ENCODE measurements around the gene PPP2R2B. TPM values are rescaled to one million over a fixed set of nuclear protein-coding genes. Genes with fewer than 3 reads are reported as not detected.

Gene PPP2R2B
- total RNA-seq, 1 experiment from 2014 or later: not detected

- no peaks in the 10 kb centered on the region for H3K4me1 ChIP-seq (ENCODE audit: control insufficient read depth in 1 of 2, insufficient read depth in 2 of 2, low read length in 2 of 2)
- ChIA-PET POLR2A (no interaction called here), CTCF (no interaction called here), RAD21 (ENCODE audit: low non-redundant PET in 1 of 2, low total read pairs in 2 of 2, uncharacterized antibody in 2 of 2, unreplicated experiment in 2 of 2) (interaction anchor here in 1 of 2 experiments (0.7 kb wide), 1 partner anchor 48 kb away, joined by 6 read pairs; no protein-coding TSS in a partner anchor)
- H3K4me2 ChIP-seq (ENCODE audit: low read length): no peak overlapping the region
- no peaks in the 10 kb centered on the region for H3K9me3 ChIP-seq (ENCODE audit: control insufficient read depth in 1 of 2, insufficient read depth in 1 of 2, low read depth in 1 of 2, low read length in 2 of 2)
- no peak overlapping the region for H3K9ac ChIP-seq (ENCODE audit: low read length)
- H3K27me3 ChIP-seq (ENCODE audit: insufficient read depth, low read length): no peaks in the 10 kb centered on the region
- H2AFZ ChIP-seq (ENCODE audit: low read depth, low read length, poor library complexity, severe bottlenecking): no peak overlapping the region
- ATAC-seq (no peak), DNase-seq (ENCODE audit: low read depth, low spot score) (no peak)
- TF ChIP-seq ATF3 (IDR thresholded peaks at IDR 0.05): no peak
- no peak for TF ChIP-seq YY1 (IDR thresholded peaks at IDR 0.05; ENCODE audit: extremely low read depth, insufficient replicate concordance, low read depth, low read length)
- no peak for TF ChIP-seq POLR2AphosphoS5 (IDR thresholded peaks at IDR 0.05; ENCODE audit: low read depth, low read length)
- no peaks in the 10 kb centered on the region for H4K20me1 ChIP-seq (ENCODE audit: insufficient read depth)
- H3K4me3 ChIP-seq (replicated peaks in 1 of 2; ENCODE audit: low read depth in 1 of 2, low read length in 2 of 2): no peak overlapping the region
- H3K79me2 ChIP-seq (ENCODE audit: insufficient read depth, low read length): no peaks in the 10 kb centered on the region
- no peaks in the 10 kb centered on the region for H3K9me2 ChIP-seq (ENCODE audit: insufficient read depth)
- no TSS peak for BruUV-seq (replicated peaks)
- intact Hi-C loops (cut with micrococcal nuclease): no loop called here
- H3K36me3 ChIP-seq (ENCODE audit: control insufficient read depth in 1 of 2, insufficient read depth in 2 of 2, low read length in 2 of 2): no peaks in the 10 kb centered on the region
- no peak overlapping the region for H3K27ac ChIP-seq (ENCODE audit: low read depth, low read length)
Measured at GRCh38 chr5:146699138-146699537, 179.4 kb downstream of the PPP2R2B start.

GRCh38 chr5:146698651-146699050 is 179.9 kb downstream of the PPP2R2B start:
- Histone ChIP-seq H2AFZ (ENCODE audit: low read depth, low read length, poor library complexity, severe bottlenecking) (no peak overlapping the region), H3K79me2 (ENCODE audit: insufficient read depth, low read length) (no peaks in the 10 kb centered on the region), H3K9me3 (ENCODE audit: control insufficient read depth in 1 of 2, insufficient read depth in 1 of 2, low read depth in 1 of 2, low read length in 2 of 2) (no peaks in the 10 kb centered on the region), H3K4me3 (replicated peaks in 1 of 2; ENCODE audit: low read depth in 1 of 2, low read length in 2 of 2) (no peak overlapping the region), H3K9ac (ENCODE audit: low read length) (no peak overlapping the region), H4K20me1 (ENCODE audit: insufficient read depth) (no peaks in the 10 kb centered on the region), H3K27ac (ENCODE audit: low read depth, low read length) (no peak overlapping the region), H3K36me3 (ENCODE audit: control insufficient read depth in 1 of 2, insufficient read depth in 2 of 2, low read length in 2 of 2) (no peaks in the 10 kb centered on the region), H3K4me1 (ENCODE audit: control insufficient read depth in 1 of 2, insufficient read depth in 2 of 2, low read length in 2 of 2) (no peaks in the 10 kb centered on the region), H3K27me3 (ENCODE audit: insufficient read depth, low read length) (peaks cover 5% of the 10 kb centered on the region; the same call in 1 of the 2 replicates), H3K4me2 (ENCODE audit: low read length) (no peak overlapping the region), H3K9me2 (ENCODE audit: insufficient read depth) (no peaks in the 10 kb centered on the region)
- CTCF ChIA-PET: no interaction called here
- intact Hi-C loops (cut with micrococcal nuclease): no loop called here
- no peak for DNase-seq (ENCODE audit: low read depth, low spot score)
- ATAC-seq: no peak
- POLR2A ChIA-PET: no interaction called here
- RAD21 ChIA-PET (ENCODE audit: low non-redundant PET in 1 of 2, low total read pairs in 2 of 2, uncharacterized antibody in 2 of 2, unreplicated experiment in 2 of 2): no interaction called here
- no TSS peak for BruUV-seq (replicated peaks)
- no peak for TF ChIP-seq SIN3A (IDR thresholded peaks at IDR 0.05; ENCODE audit: low read depth)
- TF ChIP-seq CBX3 (IDR thresholded peaks at IDR 0.05; ENCODE audit: low read depth): no peak
- TF ChIP-seq MAX (IDR thresholded peaks at IDR 0.05): no peak
- TF ChIP-seq POLR2AphosphoS5 (IDR thresholded peaks at IDR 0.05; ENCODE audit: low read depth, low read length): no peak
- no peak for TF ChIP-seq JUND (IDR thresholded peaks at IDR 0.05)
- TF ChIP-seq REST (IDR thresholded peaks at IDR 0.05; ENCODE audit: low read depth): no peak
- TF ChIP-seq SRF (IDR thresholded peaks at IDR 0.05; ENCODE audit: low read depth): no peak
- TF ChIP-seq FOSL1 (IDR thresholded peaks at IDR 0.05; ENCODE audit: low read depth): no peak
- TF ChIP-seq ZBTB33 (IDR thresholded peaks at IDR 0.05; ENCODE audit: extremely low read depth, insufficient replicate concordance, low read length): no peak
- TF ChIP-seq CEBPB (IDR thresholded peaks at IDR 0.05; ENCODE audit: low read depth): no peak
- TF ChIP-seq ATF3 (IDR thresholded peaks at IDR 0.05): no peak
- TF ChIP-seq SP1 (IDR thresholded peaks at IDR 0.05; ENCODE audit: low read depth): no peak
